IPS-18a (cell line): ENCODE measurements around the gene CD81.
"Not testable (repeated sequence)": the region's sequence is repeated elsewhere in the genome, so short reads cannot be mapped to it uniquely, and the experiment has no call there.

Experiments
- H3K27ac ChIP-seq: one replicate; pipeline ENCODE4 v1.5.1; 2013; ENCODE audit warnings: low read length
- H3K27me3 ChIP-seq: one replicate; pipeline ENCODE4 v1.6.1; 2013; ENCODE audit warnings: mild to moderate bottlenecking, low read length; ENCODE audit not compliant: control insufficient read depth, insufficient read depth
- H3K36me3 ChIP-seq: one replicate; pipeline ENCODE4 v1.6.1; 2013; ENCODE audit warnings: low read depth, low read length; ENCODE audit not compliant: control insufficient read depth
- H3K4me1 ChIP-seq: one replicate; pipeline ENCODE4 v1.6.1; 2013; ENCODE audit warnings: low read depth, low read length; ENCODE audit not compliant: control insufficient read depth
- H3K4me3 ChIP-seq: one replicate; pipeline ENCODE4 v1.5.1; 2013; ENCODE audit warnings: low read length
- H3K9ac ChIP-seq: one replicate; pipeline ENCODE4 v1.6.1; 2013; ENCODE audit warnings: mild to moderate bottlenecking, low read length, moderate library complexity
- H3K9me3 ChIP-seq: one replicate; pipeline ENCODE4 v1.6.1; 2013; ENCODE audit warnings: low read depth, low read length; ENCODE audit not compliant: control insufficient read depth

CD81 gene, protein sequence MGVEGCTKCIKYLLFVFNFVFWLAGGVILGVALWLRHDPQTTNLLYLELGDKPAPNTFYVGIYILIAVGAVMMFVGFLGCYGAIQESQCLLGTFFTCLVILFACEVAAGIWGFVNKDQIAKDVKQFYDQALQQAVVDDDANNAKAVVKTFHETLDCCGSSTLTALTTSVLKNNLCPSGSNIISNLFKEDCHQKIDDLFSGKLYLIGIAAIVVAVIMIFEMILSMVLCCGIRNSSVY

DNA sequence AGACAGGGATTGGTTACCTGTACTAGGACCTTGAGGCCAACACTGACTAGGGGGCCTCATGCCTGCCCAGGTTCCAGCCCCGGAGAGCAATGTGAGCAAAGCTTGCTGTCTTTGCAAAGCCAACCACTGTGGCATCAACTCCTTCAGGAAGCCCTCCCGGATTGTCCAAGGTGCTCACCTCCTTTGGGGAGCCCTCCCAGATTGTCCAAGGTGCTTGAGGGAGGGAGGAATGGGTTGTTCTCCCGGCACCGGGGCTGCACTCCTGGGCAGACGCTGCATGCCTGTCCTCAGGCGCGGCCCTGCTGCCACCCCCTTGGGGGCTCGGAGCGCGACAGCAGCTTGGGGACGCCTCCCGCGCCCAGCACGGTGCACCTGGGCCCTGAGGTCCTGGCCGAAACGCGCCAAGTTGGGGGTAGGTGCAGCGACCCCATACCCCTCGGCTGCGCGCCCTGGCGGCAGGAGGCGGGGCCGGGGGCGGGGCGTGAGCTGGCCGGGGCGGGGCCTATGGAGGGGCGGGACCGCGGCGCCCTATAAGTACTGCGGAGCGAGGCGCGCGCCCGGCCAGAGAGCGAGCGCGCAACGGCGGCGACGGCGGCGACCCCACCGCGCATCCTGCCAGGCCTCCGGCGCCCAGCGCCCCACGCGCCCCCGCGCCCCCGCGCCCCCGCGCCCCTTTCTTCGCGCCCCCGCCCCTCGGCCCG, at the start of gene CD81:
Gene CD81 (plus strand): TSS at position 560 of the 701 bp plus-strand sequence. CDS start 240 bp downstream, outside the sequence.
- H3K4me1 ChIP-seq: peaks cover 4% of the 10 kb centered on the region
- no peak within 1 kb of the TSS for H3K27ac ChIP-seq
- no peaks in the 10 kb centered on the region for H3K9me3 ChIP-seq
- H3K9ac ChIP-seq: peak within 1 kb of the TSS; percentile 62
- no peaks in the 10 kb centered on the region for H3K36me3 ChIP-seq
- H3K4me3 ChIP-seq: peak within 1 kb of the TSS; percentile 67
- no peaks in the 10 kb centered on the region for H3K27me3 ChIP-seq

DNA sequence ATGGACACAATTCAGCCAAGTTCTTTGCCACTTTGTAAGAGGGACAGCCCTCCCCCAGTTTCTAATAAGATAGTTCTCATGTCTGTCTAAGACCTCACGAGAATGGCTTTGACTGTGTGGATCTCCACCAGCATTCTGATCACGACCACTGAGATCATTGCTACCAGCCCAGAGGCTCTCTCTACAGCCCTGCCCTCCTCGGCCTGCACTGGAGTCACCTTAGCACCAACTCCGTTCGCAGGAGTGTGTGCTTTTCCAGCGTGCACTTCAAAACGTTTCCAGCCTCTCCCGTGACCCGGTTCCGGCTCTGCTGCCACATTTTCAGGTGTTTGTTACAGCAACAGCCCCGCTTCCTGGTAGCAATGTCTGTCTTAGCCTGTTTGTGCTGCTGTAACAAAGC, 49.1 kb upstream of the CD81 start:
- no peak overlapping the region for H3K4me3 ChIP-seq
- H3K27me3 ChIP-seq: no peaks in the 10 kb centered on the region
- no peaks in the 10 kb centered on the region for H3K36me3 ChIP-seq
- H3K9me3 ChIP-seq: no peaks in the 10 kb centered on the region
- H3K27ac ChIP-seq: no peak overlapping the region
- no peaks in the 10 kb centered on the region for H3K4me1 ChIP-seq
- no peak overlapping the region for H3K9ac ChIP-seq

DNA sequence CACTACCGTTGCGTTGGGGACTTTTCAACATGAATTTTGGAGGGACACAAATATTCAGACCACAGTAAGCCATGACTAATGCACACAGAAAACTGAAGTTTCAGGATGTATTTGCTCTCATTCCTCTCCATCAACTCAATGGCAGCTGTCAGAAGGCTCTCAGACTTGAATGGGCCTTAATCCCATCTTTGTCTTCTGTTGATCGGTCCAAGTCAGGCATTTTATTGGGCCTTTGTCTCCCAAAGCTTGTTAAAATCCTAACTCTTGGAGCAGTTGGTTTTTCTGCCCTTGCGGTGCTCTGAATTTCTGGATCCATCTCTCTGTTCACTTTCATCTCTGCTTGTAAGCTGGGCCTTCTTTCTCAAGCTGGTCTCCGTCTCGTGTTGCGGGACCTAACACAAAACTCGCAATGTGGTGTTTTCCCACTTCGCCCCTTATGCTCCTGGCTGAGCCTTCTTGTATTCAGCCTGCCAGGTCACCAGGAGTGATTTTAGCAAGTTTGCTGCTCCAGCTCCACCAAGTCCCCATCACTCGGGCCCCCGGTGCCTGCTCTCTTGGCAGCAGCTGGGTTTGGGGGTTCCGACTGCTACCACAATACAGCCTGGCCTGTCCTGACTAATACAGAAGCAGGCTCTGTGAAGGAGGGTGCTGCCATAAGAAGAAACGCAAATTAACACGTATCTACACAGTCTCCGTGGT, 48.3 kb upstream of the CD81 start:
- Histone ChIP-seq H3K27me3 (no peaks in the 10 kb centered on the region), H3K27ac (no peak overlapping the region), H3K9me3 (no peaks in the 10 kb centered on the region), H3K36me3 (no peaks in the 10 kb centered on the region), H3K4me3 (no peak overlapping the region), H3K4me1 (no peaks in the 10 kb centered on the region), H3K9ac (no peak overlapping the region)

DNA sequence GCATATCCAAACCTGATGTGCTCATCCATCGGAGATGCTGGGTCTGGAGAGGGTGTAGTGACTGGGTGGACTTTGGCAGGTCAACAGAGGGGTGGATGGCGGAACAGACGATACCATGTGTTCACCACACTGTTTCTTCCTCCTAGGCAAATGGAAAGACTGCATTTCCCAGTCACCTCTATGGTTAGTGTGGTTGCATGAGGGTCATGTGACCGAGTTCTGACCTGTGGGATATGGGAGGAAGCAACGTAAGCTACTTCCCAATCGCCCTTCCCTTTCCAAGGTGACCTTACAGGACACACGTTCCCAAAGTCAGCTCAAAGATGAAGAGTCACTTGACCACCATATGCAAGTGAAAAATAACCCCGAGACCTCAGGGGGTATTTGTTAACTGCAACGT, 47.6 kb upstream of the CD81 start:
- Histone ChIP-seq H3K36me3 (no peaks in the 10 kb centered on the region), H3K4me3 (no peak overlapping the region), H3K4me1 (no peaks in the 10 kb centered on the region), H3K27me3 (no peaks in the 10 kb centered on the region), H3K9me3 (no peaks in the 10 kb centered on the region), H3K27ac (no peak overlapping the region), H3K9ac (no peak overlapping the region)

DNA sequence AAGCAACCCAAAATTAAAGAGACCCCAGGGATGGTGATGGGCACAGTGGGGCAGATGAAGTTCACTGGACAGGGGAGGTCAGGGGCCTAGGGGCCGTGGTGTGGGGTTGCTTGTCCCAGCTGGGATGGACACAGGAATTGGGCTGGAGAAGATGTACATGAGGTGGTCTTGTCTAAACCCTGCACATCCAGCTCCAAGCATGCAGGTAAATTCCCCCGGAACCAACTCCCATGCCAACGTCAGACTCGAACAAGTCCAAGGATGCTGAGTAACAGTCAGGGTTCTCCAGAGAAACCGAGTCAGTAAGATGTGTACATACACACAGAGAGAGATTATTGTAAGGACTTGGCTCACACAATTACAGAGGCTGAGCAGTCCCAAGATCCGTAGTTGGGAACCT, 46.4 kb upstream of the CD81 start:
- H3K27me3 ChIP-seq: no peaks in the 10 kb centered on the region
- H3K4me3 ChIP-seq: no peak overlapping the region
- no peak overlapping the region for H3K27ac ChIP-seq
- H3K36me3 ChIP-seq: no peaks in the 10 kb centered on the region
- H3K9me3 ChIP-seq: no peaks in the 10 kb centered on the region
- no peaks in the 10 kb centered on the region for H3K4me1 ChIP-seq
- H3K9ac ChIP-seq: no peak overlapping the region

DNA sequence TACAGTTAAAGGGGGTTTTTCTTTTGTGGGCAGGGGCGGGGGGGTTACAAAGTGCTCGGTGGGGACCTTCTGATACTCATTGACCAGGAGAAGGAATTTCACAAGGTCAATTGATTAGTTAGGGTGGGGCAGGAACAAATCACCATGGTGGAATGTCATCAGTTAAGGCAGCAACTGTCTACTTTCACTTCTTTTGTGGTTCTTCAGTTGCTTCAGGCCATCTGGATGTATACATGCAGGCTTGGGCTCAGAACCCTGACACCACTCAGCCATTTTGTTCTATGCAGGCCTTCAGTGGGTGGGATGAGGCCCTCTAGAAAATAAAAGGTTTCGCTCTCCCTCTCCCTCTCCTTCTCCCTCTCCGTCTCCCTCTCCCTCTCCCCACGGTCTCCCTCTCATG, 45.7 kb upstream of the CD81 start:
- Histone ChIP-seq H3K27me3 (no peaks in the 10 kb centered on the region), H3K9me3 (no peaks in the 10 kb centered on the region), H3K4me1 (no peaks in the 10 kb centered on the region), H3K4me3 (no peak overlapping the region), H3K9ac (no peak overlapping the region), H3K27ac (no peak overlapping the region), H3K36me3 (no peaks in the 10 kb centered on the region)

DNA sequence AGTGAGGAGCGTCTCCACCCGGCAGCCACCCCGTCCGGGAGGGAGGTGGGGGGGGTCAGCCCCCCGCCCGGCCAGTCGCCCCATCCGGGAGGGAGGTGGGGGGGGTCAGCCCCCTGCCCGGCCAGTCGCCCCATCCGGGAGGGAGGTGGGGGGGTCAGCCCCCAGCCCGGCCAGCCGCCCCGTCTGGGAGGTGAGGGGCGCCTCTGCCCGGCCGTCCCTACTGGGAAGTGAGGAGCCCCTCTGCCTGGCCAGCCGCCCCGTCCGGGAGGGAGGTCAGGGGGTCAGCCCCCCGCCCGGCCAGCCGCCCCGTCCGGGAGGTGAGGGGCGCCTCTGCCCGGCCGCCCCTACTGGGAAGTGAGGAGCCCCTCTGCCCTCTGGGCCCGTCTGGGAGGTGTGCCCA, 44.5 kb upstream of the CD81 start:
- not testable (repeated sequence) for H3K27ac ChIP-seq, H3K27me3 ChIP-seq, H3K9me3 ChIP-seq, H3K9ac ChIP-seq, H3K4me3 ChIP-seq, H3K36me3 ChIP-seq, H3K4me1 ChIP-seq

DNA sequence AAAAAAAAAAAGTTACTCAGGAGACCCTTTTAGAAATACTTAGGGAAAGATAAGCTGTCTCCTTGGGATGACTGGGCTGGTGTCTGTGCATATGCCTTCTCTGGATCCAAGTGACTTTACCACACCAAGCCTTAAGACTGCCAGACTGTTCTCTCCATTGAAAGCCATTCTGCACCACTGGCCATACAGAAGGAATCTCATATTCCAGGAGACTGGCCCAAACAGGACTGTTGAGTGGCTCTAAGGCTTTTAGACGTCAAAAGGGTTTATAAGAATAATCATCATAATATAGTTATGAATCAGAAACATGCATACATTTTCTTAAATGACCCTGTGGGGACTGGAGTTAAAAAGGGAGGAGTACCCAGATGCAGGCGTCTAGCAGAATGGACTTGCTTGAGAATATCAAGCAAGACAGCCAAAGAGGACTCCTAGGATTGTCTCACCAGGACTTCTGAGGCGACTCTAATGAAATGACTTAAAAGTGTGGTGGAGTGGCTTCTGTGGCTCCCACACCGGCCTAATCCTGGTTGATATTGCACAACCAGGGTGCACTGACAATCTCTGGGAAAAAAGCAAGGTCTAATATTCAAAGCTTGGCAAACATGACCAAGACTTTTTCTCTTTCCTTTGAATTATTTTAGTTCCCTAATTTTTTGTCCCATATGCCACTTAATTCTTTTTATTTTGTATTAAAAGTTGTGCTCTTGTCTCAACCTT, 43.5 kb upstream of the CD81 start:
- H3K27ac ChIP-seq, H3K4me3 ChIP-seq, H3K9ac ChIP-seq, H3K36me3 ChIP-seq, H3K4me1 ChIP-seq, H3K27me3 ChIP-seq, H3K9me3 ChIP-seq: not testable (repeated sequence)

DNA sequence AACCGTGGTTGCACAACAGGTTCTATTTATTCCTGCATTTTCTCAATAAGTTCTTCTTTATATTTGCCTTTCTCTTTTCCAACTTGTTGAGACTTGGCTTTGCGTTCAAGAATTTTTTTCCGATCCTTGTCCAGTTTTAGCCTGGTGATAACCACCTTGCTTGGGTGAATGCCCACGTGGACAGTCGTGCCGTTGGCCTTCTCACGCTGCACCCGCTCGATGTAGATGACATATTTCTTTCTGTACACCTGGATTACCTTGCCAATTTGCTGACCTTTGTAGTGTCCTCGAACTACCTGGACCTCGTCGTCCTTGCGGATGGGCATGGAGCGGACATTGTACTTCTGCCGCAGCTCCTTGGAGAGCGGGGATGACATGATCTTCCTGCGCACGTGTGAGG, 41.8 kb upstream of the CD81 start:
- H3K4me1 ChIP-seq, H3K36me3 ChIP-seq: not testable (repeated sequence)

DNA sequence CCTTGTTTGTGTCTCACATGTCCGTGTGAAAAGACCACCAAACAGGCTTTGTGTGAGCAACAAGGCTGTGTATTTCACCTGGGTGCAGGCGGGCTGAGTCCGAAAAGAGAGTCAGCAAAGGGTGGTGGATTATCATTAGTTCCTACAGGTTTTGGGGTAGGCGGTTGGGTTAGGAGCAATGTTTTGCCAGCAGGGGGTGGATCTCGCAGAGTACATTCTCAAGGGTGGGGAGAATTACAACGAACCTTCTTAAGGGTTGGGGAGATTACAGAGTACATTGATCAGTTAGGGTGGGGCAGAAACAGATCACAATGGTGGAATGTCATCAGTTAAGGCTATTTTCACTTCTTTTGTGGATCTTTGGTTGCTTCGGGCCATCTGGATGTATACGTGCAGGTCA, 38.4 kb upstream of the CD81 start:
- not testable (repeated sequence) for H3K27me3 ChIP-seq, H3K4me3 ChIP-seq, H3K27ac ChIP-seq, H3K36me3 ChIP-seq, H3K9ac ChIP-seq, H3K4me1 ChIP-seq, H3K9me3 ChIP-seq

More for the DNA sequence above, 41.8 kb upstream of the CD81 start:
- not testable (repeated sequence) for H3K9me3 ChIP-seq, H3K27me3 ChIP-seq, H3K27ac ChIP-seq, H3K9ac ChIP-seq, H3K4me3 ChIP-seq

DNA sequence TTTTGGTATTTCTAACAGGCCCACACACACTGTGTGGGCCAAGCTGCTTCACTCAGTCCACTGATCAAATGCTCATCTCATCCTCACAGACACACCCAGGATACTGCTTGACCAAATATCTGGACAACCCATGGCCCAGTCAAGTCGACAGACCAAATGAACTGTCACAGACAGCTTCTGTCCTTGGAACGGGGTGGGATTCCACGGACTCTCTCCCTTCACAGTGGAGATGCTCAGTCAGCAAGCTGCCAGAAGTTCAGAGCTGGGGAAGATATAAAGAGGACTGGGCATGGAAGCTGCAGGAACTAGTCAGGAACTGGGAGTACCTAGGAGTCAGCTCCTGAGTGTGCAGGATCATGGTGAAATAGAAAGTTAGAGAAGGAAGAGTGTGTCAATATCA, 34.6 kb upstream of the CD81 start:
- Histone ChIP-seq H3K4me1 (peaks cover 8% of the 10 kb centered on the region), H3K27me3 (peaks cover 9% of the 10 kb centered on the region), H3K9ac (no peak overlapping the region), H3K4me3 (no peak overlapping the region), H3K36me3 (no peaks in the 10 kb centered on the region), H3K27ac (no peak overlapping the region), H3K9me3 (no peaks in the 10 kb centered on the region)
